Brain pericyte (primary cell): ENCODE data around the gene DHRS7.

ENCODE experiments used
- DNase-seq: peaks from one replicate; pipeline ENCODE4 v3.0.0-alpha.2; 2012; ENCODE audit warnings: low read depth, low spot score

DHRS7 gene

GRCh38 chr14:60164712-60165546, at the start of gene DHRS7:
TSS of gene DHRS7 (minus strand) at chr14:60165398. CDS start at chr14:60165309, 89 bp downstream.
- no peak for DNase-seq

- no peak for DNase-seq
Measured at GRCh38 chr14:60214415-60215126, 49.4 kb upstream of the DHRS7 start.

GRCh38 chr14:60214003-60214402, 48.8 kb upstream of the DHRS7 start:
- no peak for DNase-seq

- DNase-seq = no peak
Measured at GRCh38 chr14:60212503-60213371, 47.5 kb upstream of the DHRS7 start.

- DNase-seq = no peak
Measured at GRCh38 chr14:60211153-60211552, 46.0 kb upstream of the DHRS7 start.

- no peak for DNase-seq
Measured at GRCh38 chr14:60210703-60211102, 45.5 kb upstream of the DHRS7 start.

- DNase-seq = no peak
Measured at GRCh38 chr14:60206837-60207533, 41.8 kb upstream of the DHRS7 start.

GRCh38 chr14:60206249-60206670, 41.1 kb upstream of the DHRS7 start:
- DNase-seq = no peak

- no peak for DNase-seq
Measured at GRCh38 chr14:60204843-60205774, 39.9 kb upstream of the DHRS7 start.

- no peak for DNase-seq
Measured at GRCh38 chr14:60204104-60204842, 39.1 kb upstream of the DHRS7 start.

- DNase-seq = no peak
Measured at GRCh38 chr14:60199321-60199720, 34.1 kb upstream of the DHRS7 start.

GRCh38 chr14:60197629-60198303, 32.6 kb upstream of the DHRS7 start:
- no peak for DNase-seq

GRCh38 chr14:60196291-60196690, 31.1 kb upstream of the DHRS7 start:
- DNase-seq = no peak

- no peak for DNase-seq
Measured at GRCh38 chr14:60195179-60195810, 30.1 kb upstream of the DHRS7 start.

GRCh38 chr14:60189923-60190840, 25.0 kb upstream of the DHRS7 start:
- no peak for DNase-seq

- DNase-seq = no peak
Measured at GRCh38 chr14:60188696-60189095, 23.5 kb upstream of the DHRS7 start.

GRCh38 chr14:60188115-60188514, 22.9 kb upstream of the DHRS7 start:
- DNase-seq = no peak
